Thoracic aorta (tissue), 2 donors: Measurements from ENCODE around the gene VAPB. TPM values are rescaled to one million over a fixed set of nuclear protein-coding genes. Genes with fewer than 3 reads are reported as not detected.

Source experiments
- ATAC-seq: fragments of 150-250 bp; one replicate; pipeline ENCODE4 v1.8.0; 2017; ENCODE audit warnings: low read depth; ENCODE audit not compliant: insufficient number of reproducible peaks, low FRiP score
- DNase-seq: peaks from one replicate; pipeline ENCODE4 v3.0.0-alpha.2; 2020; ENCODE audit warnings: low spot score
- H3K27ac ChIP-seq, 2 donors: fragments of 200-600 bp; sonication (generic); 1 replicate in 1 of 2; 2 replicates in 1 of 2; pipeline ENCODE4 v1.5.1; 2016; ENCODE audit warnings: mild to moderate bottlenecking in 2 of 2, moderate library complexity in 2 of 2
- H3K27me3 ChIP-seq: fragments of 200-600 bp; sonication (generic); replicated peaks from 2 replicates; pipeline ENCODE4 v1.6.0; 2016; ENCODE audit warnings: mild to moderate bottlenecking; ENCODE audit not compliant: insufficient read depth
- H3K36me3 ChIP-seq: fragments of 200-600 bp; sonication (generic); one replicate; pipeline ENCODE4 v1.5.1; 2016
- H3K4me1 ChIP-seq, 2 donors: fragments of 200-600 bp; sonication (generic); 1 replicate in 1 of 2; 2 replicates in 1 of 2; pipeline versions ENCODE4 v1.5.1 to v1.6.0; 2016; ENCODE audit warnings: low read depth in 2 of 2, mild to moderate bottlenecking in 1 of 2; ENCODE audit not compliant: control insufficient read depth in 1 of 2
- H3K4me3 ChIP-seq: fragments of 200-600 bp; sonication (generic); 2 replicates; pipeline ENCODE4 v1.5.1; 2016; ENCODE audit warnings: mild to moderate bottlenecking
- H3K9me3 ChIP-seq: fragments of 200-600 bp; sonication (generic); 2 replicates; pipeline ENCODE4 v1.5.1; 2016
- CTCF ChIP-seq: fragments of 200-600 bp; sonication (generic); IDR thresholded peaks from one replicate; pipeline ENCODE4 v1.5.1; 2019; ENCODE audit warnings: antibody characterized with exemption
- total RNA-seq, 2 donors: library from RNA; depleted of rRNA; stranded (reverse); fragments of >200 nt; gene quantifications; one replicate each; pipeline versions ENCODE4 v1.1.0 to v1.2.3, GENCODE V29; 2016

VAPB gene
- total RNA-seq, 2 donors from 2014 or later = 21.5 to 32.8 TPM

- Histone ChIP-seq H3K9me3 (no peaks in the 10 kb centered on the region), H3K36me3 (no peaks in the 10 kb centered on the region), H3K27me3 (no peaks in the 10 kb centered on the region), H3K27ac (no peak overlapping the region), H3K4me3 (no peak overlapping the region), H3K4me1 (no peaks in the 10 kb centered on the region)
- DNase-seq (no peak), ATAC-seq (no peak)
- no peak for TF ChIP-seq CTCF
Measured at GRCh38 chr20:58497724-58498469, 108.9 kb downstream of the VAPB start.

- no peak for ATAC-seq
- Histone ChIP-seq H3K4me3 (no peak overlapping the region), H3K27ac (no peak overlapping the region), H3K4me1 (no peaks in the 10 kb centered on the region), H3K36me3 (no peaks in the 10 kb centered on the region), H3K27me3 (no peaks in the 10 kb centered on the region), H3K9me3 (no peaks in the 10 kb centered on the region)
- DNase-seq = no peak
- TF ChIP-seq CTCF = no peak
Measured at GRCh38 chr20:58498470-58499068, 109.5 kb downstream of the VAPB start.

GRCh38 chr20:58500256-58500655 lies 111.2 kb downstream of the VAPB start:
- H3K9me3 ChIP-seq = no peaks in the 10 kb centered on the region
- H3K36me3 ChIP-seq = no peaks in the 10 kb centered on the region
- H3K4me3 ChIP-seq = no peak overlapping the region
- no peak for TF ChIP-seq CTCF
- no peaks in the 10 kb centered on the region for H3K27me3 ChIP-seq
- DNase-seq = no peak
- no peak for ATAC-seq
- no peaks in the 10 kb centered on the region for H3K4me1 ChIP-seq
- no peak overlapping the region for H3K27ac ChIP-seq

Other genes with a start within 250 kb of the VAPB start
- not detected for gene ANKRD60, start 160.6 kb upstream of the VAPB start, total RNA-seq
- 10 to 100 TPM; 18.7 to 26.5 TPM for gene RAB22A, start 79.5 kb upstream of the VAPB start, total RNA-seq
- 10 to 100 TPM in 1 of 2 donors, 1 to 10 TPM in 1; 9.2 to 12.9 TPM for gene APCDD1L, start 126.2 kb downstream of the VAPB start, total RNA-seq